Astrocyte (in vitro differentiated cells and primary cell): ENCODE measurements around the gene FTO.

Experiments
- CTCF ChIP-seq: IDR thresholded peaks from 2 replicates; pipeline ENCODE4 v1.5.1; 2011; ENCODE audit warnings: low read depth, mild to moderate bottlenecking, inconsistent platforms, low read length, moderate library complexity; ENCODE audit not compliant: insufficient read depth
- EZH2 ChIP-seq: IDR thresholded peaks from 2 replicates; pipeline ENCODE4 v1.6.1; 2012; ENCODE audit warnings: mild to moderate bottlenecking, low read length, inconsistent platforms; ENCODE audit not compliant: insufficient read depth

GRCh38 chr16:53755026-53755910, 51.3 kb downstream of the FTO start:
- TF ChIP-seq CTCF (no peak), EZH2 (no peak)
